GM23338 (cell line): ENCODE results near the gene SMARCC1. TPM values are rescaled to one million over a fixed set of nuclear protein-coding genes. Genes with fewer than 3 reads are reported as not detected.

ENCODE experiments used
- ATAC-seq: fragments of 200-7000 bp; cut with Tn5 transposase; 3 replicates; pipeline ENCODE4 v1.9.1; 2020
- DNase-seq: peaks from one replicate; pipeline ENCODE4 v3.0.0-alpha.2; 2015; ENCODE audit warnings: low spot score
- H2AFZ ChIP-seq: fragments of 200-600 bp; sonication (generic); 2 replicates; pipeline ENCODE4 v1.8.0; 2016; ENCODE audit warnings: antibody characterized with exemption, mild to moderate bottlenecking, moderate library complexity
- H3F3A ChIP-seq: fragments of 200-600 bp; sonication (generic); replicated peaks from 2 replicates; pipeline ENCODE4 v1.8.0; 2017; ENCODE audit warnings: antibody characterized with exemption, mixed run types, low read depth
- H3K27ac ChIP-seq: fragments of 200-600 bp; sonication (generic); 2 replicates; pipeline ENCODE4 v1.6.1; 2016; ENCODE audit warnings: low read depth
- H3K27me3 ChIP-seq: fragments of 200-600 bp; sonication (generic); 2 replicates; pipeline ENCODE4 v1.8.0; 2016; ENCODE audit warnings: mild to moderate bottlenecking, mixed run types, moderate library complexity; ENCODE audit not compliant: insufficient read depth
- H3K36me3 ChIP-seq: fragments of 200-600 bp; sonication (generic); 2 replicates; pipeline ENCODE4 v1.8.0; 2016; ENCODE audit warnings: mild to moderate bottlenecking; ENCODE audit not compliant: insufficient read depth
- H3K4me1 ChIP-seq: fragments of 200-600 bp; sonication (generic); 2 replicates; pipeline ENCODE4 v1.8.0; 2016; ENCODE audit warnings: mild to moderate bottlenecking, moderate library complexity; ENCODE audit not compliant: insufficient read depth
- H3K4me2 ChIP-seq: fragments of 200-600 bp; sonication (generic); 2 replicates; pipeline ENCODE4 v1.7.1; 2017; ENCODE audit warnings: mixed run types
- H3K4me3 ChIP-seq: fragments of 200-600 bp; sonication (generic); 2 replicates; pipeline ENCODE4 v1.6.1; 2016; ENCODE audit warnings: mixed run types
- H3K79me2 ChIP-seq: fragments of 200-600 bp; sonication (generic); replicated peaks from 2 replicates; pipeline ENCODE4 v1.8.0; 2017; ENCODE audit warnings: mild to moderate bottlenecking; ENCODE audit not compliant: insufficient read depth
- H3K9me2 ChIP-seq: fragments of 200-600 bp; sonication (generic); 2 replicates; pipeline ENCODE4 v1.8.0; 2017; ENCODE audit not compliant: insufficient read depth
- H4K20me1 ChIP-seq: fragments of 200-600 bp; sonication (generic); replicated peaks from 2 replicates; pipeline ENCODE4 v1.8.0; 2017; ENCODE audit warnings: mild to moderate bottlenecking; ENCODE audit not compliant: insufficient read depth
- H3K27ac Mint-ChIP-seq: 2 replicates; pipeline ENCODE4 v1.8.0; 2020; ENCODE audit warnings: inconsistent platforms, mild to moderate bottlenecking, moderate library complexity, mixed read lengths
- H3K27me3 Mint-ChIP-seq: 3 replicates; pipeline ENCODE4 v1.8.0; 2022; ENCODE audit warnings: low read depth, mild to moderate bottlenecking, moderate library complexity, mixed read lengths, inconsistent platforms; ENCODE audit not compliant: insufficient read depth, poor library complexity
- H3K36me3 Mint-ChIP-seq: 3 replicates; pipeline ENCODE4 v1.8.0; 2021; ENCODE audit warnings: low read depth, mild to moderate bottlenecking, inconsistent platforms, moderate library complexity, mixed read lengths
- H3K4me1 Mint-ChIP-seq: 3 replicates; pipeline ENCODE4 v1.8.0; 2020; ENCODE audit warnings: mild to moderate bottlenecking, inconsistent platforms, mixed read lengths
- H3K4me3 Mint-ChIP-seq: 3 replicates; pipeline ENCODE4 v1.8.0; 2021; ENCODE audit warnings: moderate library complexity, mild to moderate bottlenecking, inconsistent platforms, mixed read lengths
- H3K9me3 Mint-ChIP-seq: 3 replicates; pipeline ENCODE4 v1.8.0; 2020; ENCODE audit warnings: moderate library complexity, mild to moderate bottlenecking, inconsistent platforms, mixed read lengths
- CREB1 ChIP-seq: fragments of 250-450 bp; sonication (Bioruptor Pico); IDR thresholded peaks from 2 replicates; pipeline ENCODE4 v1.5.0; 2020; ENCODE audit warnings: low read depth, mild to moderate bottlenecking, moderate library complexity
- polyA plus RNA-seq: library from polyadenylated mRNA; unstranded; fragments of >200 nt; fragmentation: Nextera tagmentation; extraction: Ambion mirVana; gene quantifications from 2 replicates; pipeline ENCODE4 v1.2.1, GENCODE V29; 2016
- total RNA-seq: library from RNA; depleted of rRNA; stranded (reverse); fragments of >200 nt; shearing (Covaris generic); gene quantifications from 2 replicates; pipeline ENCODE4 v1.2.3, GENCODE V29; 2014
- TF ChIP-seq, protein P1 (sequence below), 2 experiments: fragments of 200-600 bp in 1 of 2; sonication (generic) in 1 of 2; conservative IDR thresholded peaks; 2 replicates each; pipeline versions ENCODE4 v1.5.1 to v1.6.1; 2016 to 2017; ENCODE audit warnings: antibody characterized with exemption in 2 of 2, low read depth in 2 of 2, mild to moderate bottlenecking in 2 of 2, moderate library complexity in 1 of 2
- TF ChIP-seq, protein P2 (sequence below): fragments of 250-450 bp; sonication (Bioruptor Pico); IDR thresholded peaks from 2 replicates; pipeline ENCODE4 v1.5.0; 2020; ENCODE audit warnings: mild to moderate bottlenecking, moderate library complexity

Gene SMARCC1
- total and polyA plus RNA-seq, 2 experiments from 2014 or later = 105 to 171 TPM

DNA sequence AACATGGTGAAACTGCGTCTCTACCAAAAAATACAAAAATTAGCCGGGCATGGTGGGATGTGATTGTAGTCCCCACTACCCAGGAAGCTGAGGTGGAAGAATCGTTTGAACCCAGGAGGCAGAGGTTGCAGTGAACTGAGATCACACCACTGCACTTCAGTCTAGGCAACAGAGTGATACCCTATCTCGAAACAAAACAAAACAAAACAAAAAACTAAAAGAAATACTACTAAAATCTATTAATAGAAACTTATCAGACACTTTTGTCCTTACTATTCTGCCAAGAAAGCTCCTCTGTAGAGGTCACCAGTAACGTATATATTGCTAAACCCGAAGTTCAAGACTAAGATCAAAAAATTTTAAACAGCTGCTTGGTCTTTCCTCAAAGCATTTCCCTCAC, 67.1 kb downstream of the SMARCC1 start (continued):
- TF ChIP-seq, protein P1, sequence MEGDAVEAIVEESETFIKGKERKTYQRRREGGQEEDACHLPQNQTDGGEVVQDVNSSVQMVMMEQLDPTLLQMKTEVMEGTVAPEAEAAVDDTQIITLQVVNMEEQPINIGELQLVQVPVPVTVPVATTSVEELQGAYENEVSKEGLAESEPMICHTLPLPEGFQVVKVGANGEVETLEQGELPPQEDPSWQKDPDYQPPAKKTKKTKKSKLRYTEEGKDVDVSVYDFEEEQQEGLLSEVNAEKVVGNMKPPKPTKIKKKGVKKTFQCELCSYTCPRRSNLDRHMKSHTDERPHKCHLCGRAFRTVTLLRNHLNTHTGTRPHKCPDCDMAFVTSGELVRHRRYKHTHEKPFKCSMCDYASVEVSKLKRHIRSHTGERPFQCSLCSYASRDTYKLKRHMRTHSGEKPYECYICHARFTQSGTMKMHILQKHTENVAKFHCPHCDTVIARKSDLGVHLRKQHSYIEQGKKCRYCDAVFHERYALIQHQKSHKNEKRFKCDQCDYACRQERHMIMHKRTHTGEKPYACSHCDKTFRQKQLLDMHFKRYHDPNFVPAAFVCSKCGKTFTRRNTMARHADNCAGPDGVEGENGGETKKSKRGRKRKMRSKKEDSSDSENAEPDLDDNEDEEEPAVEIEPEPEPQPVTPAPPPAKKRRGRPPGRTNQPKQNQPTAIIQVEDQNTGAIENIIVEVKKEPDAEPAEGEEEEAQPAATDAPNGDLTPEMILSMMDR (conservative IDR thresholded peaks at IDR 0.05; ENCODE audit: low read depth in 2 of 2) = no peak
- TF ChIP-seq, protein P2, sequence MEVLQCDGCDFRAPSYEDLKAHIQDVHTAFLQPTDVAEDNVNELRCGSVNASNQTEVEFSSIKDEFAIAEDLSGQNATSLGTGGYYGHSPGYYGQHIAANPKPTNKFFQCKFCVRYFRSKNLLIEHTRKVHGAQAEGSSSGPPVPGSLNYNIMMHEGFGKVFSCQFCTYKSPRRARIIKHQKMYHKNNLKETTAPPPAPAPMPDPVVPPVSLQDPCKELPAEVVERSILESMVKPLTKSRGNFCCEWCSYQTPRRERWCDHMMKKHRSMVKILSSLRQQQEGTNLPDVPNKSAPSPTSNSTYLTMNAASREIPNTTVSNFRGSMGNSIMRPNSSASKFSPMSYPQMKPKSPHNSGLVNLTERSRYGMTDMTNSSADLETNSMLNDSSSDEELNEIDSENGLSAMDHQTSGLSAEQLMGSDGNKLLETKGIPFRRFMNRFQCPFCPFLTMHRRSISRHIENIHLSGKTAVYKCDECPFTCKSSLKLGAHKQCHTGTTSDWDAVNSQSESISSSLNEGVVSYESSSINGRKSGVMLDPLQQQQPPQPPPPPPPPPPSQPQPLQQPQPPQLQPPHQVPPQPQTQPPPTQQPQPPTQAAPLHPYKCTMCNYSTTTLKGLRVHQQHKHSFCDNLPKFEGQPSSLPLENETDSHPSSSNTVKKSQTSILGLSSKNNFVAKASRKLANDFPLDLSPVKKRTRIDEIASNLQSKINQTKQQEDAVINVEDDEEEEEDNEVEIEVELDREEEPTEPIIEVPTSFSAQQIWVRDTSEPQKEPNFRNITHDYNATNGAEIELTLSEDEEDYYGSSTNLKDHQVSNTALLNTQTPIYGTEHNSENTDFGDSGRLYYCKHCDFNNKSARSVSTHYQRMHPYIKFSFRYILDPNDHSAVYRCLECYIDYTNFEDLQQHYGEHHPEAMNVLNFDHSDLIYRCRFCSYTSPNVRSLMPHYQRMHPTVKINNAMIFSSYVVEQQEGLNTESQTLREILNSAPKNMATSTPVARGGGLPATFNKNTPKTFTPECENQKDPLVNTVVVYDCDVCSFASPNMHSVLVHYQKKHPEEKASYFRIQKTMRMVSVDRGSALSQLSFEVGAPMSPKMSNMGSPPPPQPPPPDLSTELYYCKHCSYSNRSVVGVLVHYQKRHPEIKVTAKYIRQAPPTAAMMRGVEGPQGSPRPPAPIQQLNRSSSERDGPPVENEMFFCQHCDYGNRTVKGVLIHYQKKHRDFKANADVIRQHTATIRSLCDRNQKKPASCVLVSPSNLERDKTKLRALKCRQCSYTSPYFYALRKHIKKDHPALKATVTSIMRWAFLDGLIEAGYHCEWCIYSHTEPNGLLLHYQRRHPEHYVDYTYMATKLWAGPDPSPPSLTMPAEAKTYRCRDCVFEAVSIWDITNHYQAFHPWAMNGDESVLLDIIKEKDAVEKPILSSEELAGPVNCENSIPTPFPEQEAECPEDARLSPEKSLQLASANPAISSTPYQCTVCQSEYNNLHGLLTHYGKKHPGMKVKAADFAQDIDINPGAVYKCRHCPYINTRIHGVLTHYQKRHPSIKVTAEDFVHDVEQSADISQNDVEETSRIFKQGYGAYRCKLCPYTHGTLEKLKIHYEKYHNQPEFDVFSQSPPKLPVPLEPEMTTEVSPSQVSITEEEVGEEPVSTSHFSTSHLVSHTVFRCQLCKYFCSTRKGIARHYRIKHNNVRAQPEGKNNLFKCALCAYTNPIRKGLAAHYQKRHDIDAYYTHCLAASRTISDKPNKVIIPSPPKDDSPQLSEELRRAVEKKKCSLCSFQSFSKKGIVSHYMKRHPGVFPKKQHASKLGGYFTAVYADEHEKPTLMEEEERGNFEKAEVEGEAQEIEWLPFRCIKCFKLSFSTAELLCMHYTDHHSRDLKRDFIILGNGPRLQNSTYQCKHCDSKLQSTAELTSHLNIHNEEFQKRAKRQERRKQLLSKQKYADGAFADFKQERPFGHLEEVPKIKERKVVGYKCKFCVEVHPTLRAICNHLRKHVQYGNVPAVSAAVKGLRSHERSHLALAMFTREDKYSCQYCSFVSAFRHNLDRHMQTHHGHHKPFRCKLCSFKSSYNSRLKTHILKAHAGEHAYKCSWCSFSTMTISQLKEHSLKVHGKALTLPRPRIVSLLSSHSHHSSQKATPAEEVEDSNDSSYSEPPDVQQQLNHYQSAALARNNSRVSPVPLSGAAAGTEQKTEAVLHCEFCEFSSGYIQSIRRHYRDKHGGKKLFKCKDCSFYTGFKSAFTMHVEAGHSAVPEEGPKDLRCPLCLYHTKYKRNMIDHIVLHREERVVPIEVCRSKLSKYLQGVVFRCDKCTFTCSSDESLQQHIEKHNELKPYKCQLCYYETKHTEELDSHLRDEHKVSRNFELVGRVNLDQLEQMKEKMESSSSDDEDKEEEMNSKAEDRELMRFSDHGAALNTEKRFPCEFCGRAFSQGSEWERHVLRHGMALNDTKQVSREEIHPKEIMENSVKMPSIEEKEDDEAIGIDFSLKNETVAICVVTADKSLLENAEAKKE = no peak

DNA sequence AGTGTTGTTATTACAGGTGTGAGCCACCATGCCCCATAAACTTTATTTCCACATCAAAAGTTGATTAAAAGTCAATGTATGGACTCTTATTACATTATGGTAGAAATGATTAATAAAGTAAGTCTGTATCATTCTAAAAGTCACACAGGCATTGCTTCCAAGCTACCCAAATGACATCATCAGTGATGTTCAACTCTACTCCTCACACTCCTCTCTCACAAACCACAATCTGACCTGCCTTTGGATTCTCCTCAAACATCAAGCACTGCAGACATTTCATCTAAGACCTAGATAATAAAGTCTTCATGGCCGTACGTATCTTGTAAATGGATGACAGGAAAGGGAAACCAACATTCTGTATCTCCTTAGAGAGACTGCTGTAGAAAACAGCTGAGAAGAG, 68.0 kb downstream of the SMARCC1 start:
- H3K4me3 ChIP-seq = no peak overlapping the region
- H4K20me1 ChIP-seq = peaks cover 38% of the 10 kb centered on the region
- no peaks in the 10 kb centered on the region for H3K27me3 ChIP-seq
- peaks cover 2% of the 10 kb centered on the region for H3K27me3 Mint-ChIP-seq
- no peaks in the 10 kb centered on the region for H3K9me2 ChIP-seq
- no peak overlapping the region for H3K27ac ChIP-seq
- peaks cover 78% of the 10 kb centered on the region for H3K79me2 ChIP-seq
- no peaks in the 10 kb centered on the region for H3K4me1 ChIP-seq
- no peak overlapping the region for H3K27ac Mint-ChIP-seq
- peaks cover 82% of the 10 kb centered on the region for H3K36me3 Mint-ChIP-seq
- H3K4me3 Mint-ChIP-seq = no peak overlapping the region
- DNase-seq (no peak), ATAC-seq (no peak)
- H2AFZ ChIP-seq = no peak overlapping the region
- no peaks in the 10 kb centered on the region for H3K9me3 Mint-ChIP-seq
- peaks cover 27% of the 10 kb centered on the region for H3F3A ChIP-seq
- no peaks in the 10 kb centered on the region for H3K4me1 Mint-ChIP-seq
- TF ChIP-seq, protein P2 = no peak
- TF ChIP-seq CREB1 (CRISPR knock-in tag) = no peak
- H3K36me3 ChIP-seq = peaks cover 69% of the 10 kb centered on the region
- H3K4me2 ChIP-seq = no peak overlapping the region
